Type B pancreatic cell (in vitro differentiated cells): ENCODE data around the gene GNG2. TPM values are rescaled to one million over a fixed set of nuclear protein-coding genes. Genes with fewer than 3 reads are reported as not detected.

Experiments
- DNase-seq: peaks from one replicate; pipeline ENCODE4 v3.0.0; 2021; ENCODE audit warnings: mixed read lengths; ENCODE audit not compliant: unreplicated experiment; ENCODE audit errors: extremely low spot score
- H3K27ac Mint-ChIP-seq: 2 replicates; pipeline ENCODE4 v1.8.0; 2021; ENCODE audit warnings: mild to moderate bottlenecking, mixed read lengths
- H3K27me3 Mint-ChIP-seq: 2 replicates; pipeline ENCODE4 v1.8.0; 2021; ENCODE audit warnings: mixed read lengths
- H3K36me3 Mint-ChIP-seq: 2 replicates; pipeline ENCODE4 v1.8.0; 2021; ENCODE audit warnings: mixed read lengths
- H3K4me1 Mint-ChIP-seq: one replicate; pipeline ENCODE4 v1.8.0; 2021; ENCODE audit warnings: mixed read lengths; ENCODE audit not compliant: unreplicated experiment
- H3K4me3 Mint-ChIP-seq: 2 replicates; pipeline ENCODE4 v1.8.0; 2021; ENCODE audit warnings: mild to moderate bottlenecking, mixed read lengths
- H3K9me3 Mint-ChIP-seq: 2 replicates; pipeline ENCODE4 v1.8.0; 2021; ENCODE audit warnings: mixed read lengths
- CTCF ChIP-seq: fragments of 200-600 bp; sonication (generic); conservative IDR thresholded peaks from 2 replicates; pipeline ENCODE4 v1.5.0; 2021; ENCODE audit warnings: antibody characterized with exemption, mild to moderate bottlenecking
- total RNA-seq: library from RNA; stranded (reverse); gene quantifications from 2 replicates; pipeline ENCODE4 v1.2.1, GENCODE V29; 2021; ENCODE audit warnings: low replicate concordance

Gene GNG2
- total RNA-seq, 1 donor from 2014 or later = 45.3 TPM

DNA sequence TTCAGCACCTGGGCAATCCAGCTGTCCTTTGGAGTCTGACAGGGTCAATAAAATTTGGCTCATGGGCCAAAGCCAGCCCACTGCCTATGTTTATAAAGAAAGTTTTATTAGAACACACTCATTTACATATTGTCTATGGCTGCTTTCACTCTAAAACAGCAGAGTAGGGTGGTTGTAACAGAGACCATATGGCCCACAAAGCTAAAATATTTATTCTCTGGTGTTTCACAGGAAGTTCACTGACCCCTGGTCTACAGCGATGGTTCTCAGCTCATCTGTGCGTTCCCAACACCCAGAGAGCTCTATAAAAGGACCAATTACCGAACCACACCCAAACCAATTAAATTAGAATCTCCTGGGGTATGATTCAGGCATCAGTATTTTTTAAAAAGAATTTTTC, 91.2 kb downstream of the GNG2 start:
- no peak for TF ChIP-seq CTCF
- H3K9me3 Mint-ChIP-seq = no peaks in the 10 kb centered on the region
- H3K27ac Mint-ChIP-seq = no peak overlapping the region
- no peaks in the 10 kb centered on the region for H3K27me3 Mint-ChIP-seq
- peaks cover 6% of the 10 kb centered on the region for H3K4me1 Mint-ChIP-seq
- no peak overlapping the region for H3K4me3 Mint-ChIP-seq
- H3K36me3 Mint-ChIP-seq = peaks cover 15% of the 10 kb centered on the region
- DNase-seq = no peak

DNA sequence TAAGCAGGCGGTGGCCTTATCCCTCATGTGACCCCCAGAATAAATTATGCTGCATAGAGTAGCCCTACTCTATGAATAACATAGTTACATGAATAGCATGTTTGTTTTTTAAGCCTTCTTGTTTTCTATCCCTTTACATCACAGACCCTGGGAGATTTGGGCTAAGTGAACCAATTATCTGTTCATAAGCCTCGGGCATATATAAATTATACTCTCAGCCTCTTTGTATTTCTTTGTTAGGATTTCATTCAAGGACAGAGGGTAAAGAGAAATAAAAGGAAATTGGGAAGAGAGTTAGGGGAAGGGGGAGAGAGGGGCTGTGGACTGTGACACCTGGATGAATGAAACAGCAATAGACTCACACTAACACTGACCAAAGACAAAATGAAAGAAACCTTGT, 93.6 kb downstream of the GNG2 start:
- Mint-ChIP-seq H3K4me1 (peaks cover 6% of the 10 kb centered on the region), H3K27me3 (no peaks in the 10 kb centered on the region), H3K4me3 (no peak overlapping the region), H3K9me3 (peaks cover 10% of the 10 kb centered on the region), H3K27ac (no peak overlapping the region), H3K36me3 (peaks cover 26% of the 10 kb centered on the region)
- no peak for TF ChIP-seq CTCF
- DNase-seq = no peak

GRCh38 chr14:51954657-51955056, 94.2 kb downstream of the GNG2 start:
- DNase-seq = no peak
- Mint-ChIP-seq H3K4me1 (peaks cover 6% of the 10 kb centered on the region), H3K4me3 (no peak overlapping the region), H3K36me3 (peaks cover 32% of the 10 kb centered on the region), H3K27ac (no peak overlapping the region), H3K27me3 (no peaks in the 10 kb centered on the region), H3K9me3 (peaks cover 17% of the 10 kb centered on the region)
- TF ChIP-seq CTCF = no peak

DNA sequence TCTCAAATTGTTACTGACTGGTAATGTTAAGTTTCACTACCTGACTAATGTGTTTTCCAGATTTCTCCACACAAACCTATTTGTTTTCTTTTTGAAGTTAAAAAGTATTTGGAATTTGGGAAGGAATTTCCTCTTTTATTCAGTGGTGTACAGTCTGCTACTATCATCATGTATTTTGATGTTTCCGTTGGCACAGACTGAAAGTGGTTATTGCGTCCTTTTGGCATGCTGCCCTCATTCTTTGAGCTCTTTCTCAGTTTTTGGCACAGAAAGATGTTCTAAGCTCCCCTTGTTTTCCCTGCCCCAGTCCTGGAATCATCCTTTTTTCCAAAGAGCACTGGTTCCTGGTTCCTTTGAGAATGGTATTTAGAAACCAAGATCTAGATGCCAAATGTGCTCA, 97.5 kb downstream of the GNG2 start:
- H3K4me1 Mint-ChIP-seq = peaks cover 12% of the 10 kb centered on the region
- TF ChIP-seq CTCF = no peak
- H3K4me3 Mint-ChIP-seq = no peak overlapping the region
- DNase-seq = no peak
- peaks cover 33% of the 10 kb centered on the region for H3K36me3 Mint-ChIP-seq
- no peaks in the 10 kb centered on the region for H3K27me3 Mint-ChIP-seq
- H3K9me3 Mint-ChIP-seq = peaks cover 23% of the 10 kb centered on the region
- no peak overlapping the region for H3K27ac Mint-ChIP-seq

DNA sequence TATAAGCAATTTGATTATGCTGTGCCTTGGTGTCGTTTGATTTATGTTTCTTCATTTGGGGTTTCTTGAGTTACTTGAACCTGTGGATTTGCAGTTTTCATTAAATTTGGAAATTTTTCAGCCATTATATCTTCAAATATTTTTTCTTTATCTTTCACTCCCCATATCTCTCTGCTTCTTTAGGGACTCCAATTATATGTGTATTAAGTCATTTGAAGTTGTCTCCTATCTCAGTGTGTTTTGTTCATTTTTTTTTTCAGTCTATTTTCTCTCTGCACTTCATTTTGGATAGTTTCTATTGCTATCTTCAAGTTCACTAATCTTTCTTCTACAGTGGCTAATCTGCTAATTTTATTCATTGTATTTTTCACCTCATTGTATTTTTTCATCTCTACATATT, 99.5 kb downstream of the GNG2 start:
- no peak for TF ChIP-seq CTCF
- Mint-ChIP-seq H3K27ac (no peak overlapping the region), H3K9me3 (peaks cover 23% of the 10 kb centered on the region), H3K36me3 (peaks cover 28% of the 10 kb centered on the region), H3K4me1 (peaks cover 11% of the 10 kb centered on the region), H3K27me3 (no peaks in the 10 kb centered on the region), H3K4me3 (no peak overlapping the region)
- no peak for DNase-seq

GRCh38 chr14:51960866-51961265, 100.5 kb downstream of the GNG2 start:
- no peak overlapping the region for H3K4me3 Mint-ChIP-seq
- peaks cover 23% of the 10 kb centered on the region for H3K9me3 Mint-ChIP-seq
- no peak for DNase-seq
- no peak for TF ChIP-seq CTCF
- peaks cover 11% of the 10 kb centered on the region for H3K4me1 Mint-ChIP-seq
- H3K27ac Mint-ChIP-seq = no peak overlapping the region
- no peaks in the 10 kb centered on the region for H3K27me3 Mint-ChIP-seq
- peaks cover 24% of the 10 kb centered on the region for H3K36me3 Mint-ChIP-seq
